ENCODE data around the gene FIG4.

FIG4 gene

GRCh38 chr6:109713097-109713496 is 22.0 kb downstream of the FIG4 start:
- Histone ChIP-seq H3K27me3 (ENCODE audit: control insufficient read depth, low read length) (no peaks in the 10 kb centered on the region), H3K4me3 (ENCODE audit: low read length) (no peak overlapping the region), H3K9me3 (ENCODE audit: control insufficient read depth, insufficient read depth, low read length) (no peaks in the 10 kb centered on the region), H3K9me2 (replicated peaks; ENCODE audit: control insufficient read depth, low read length) (no peaks in the 10 kb centered on the region), H3K4me1 (ENCODE audit: control insufficient read depth, low read length) (peaks cover 8% of the 10 kb centered on the region), H3F3A (ENCODE audit: control insufficient read depth, insufficient read depth) (no peaks in the 10 kb centered on the region), H3K79me2 (ENCODE audit: control insufficient read depth, low read length) (no peaks in the 10 kb centered on the region), H4K20me1 (ENCODE audit: control insufficient read depth, insufficient read depth, low read depth, low read length) (no peaks in the 10 kb centered on the region), H3K27ac (ENCODE audit: low read depth, low read length) (no peak overlapping the region), H3K4me2 (ENCODE audit: low read length) (no peak overlapping the region), H3K36me3 (ENCODE audit: control insufficient read depth, low read length) (no peaks in the 10 kb centered on the region)
- TF ChIP-seq, protein P1, sequence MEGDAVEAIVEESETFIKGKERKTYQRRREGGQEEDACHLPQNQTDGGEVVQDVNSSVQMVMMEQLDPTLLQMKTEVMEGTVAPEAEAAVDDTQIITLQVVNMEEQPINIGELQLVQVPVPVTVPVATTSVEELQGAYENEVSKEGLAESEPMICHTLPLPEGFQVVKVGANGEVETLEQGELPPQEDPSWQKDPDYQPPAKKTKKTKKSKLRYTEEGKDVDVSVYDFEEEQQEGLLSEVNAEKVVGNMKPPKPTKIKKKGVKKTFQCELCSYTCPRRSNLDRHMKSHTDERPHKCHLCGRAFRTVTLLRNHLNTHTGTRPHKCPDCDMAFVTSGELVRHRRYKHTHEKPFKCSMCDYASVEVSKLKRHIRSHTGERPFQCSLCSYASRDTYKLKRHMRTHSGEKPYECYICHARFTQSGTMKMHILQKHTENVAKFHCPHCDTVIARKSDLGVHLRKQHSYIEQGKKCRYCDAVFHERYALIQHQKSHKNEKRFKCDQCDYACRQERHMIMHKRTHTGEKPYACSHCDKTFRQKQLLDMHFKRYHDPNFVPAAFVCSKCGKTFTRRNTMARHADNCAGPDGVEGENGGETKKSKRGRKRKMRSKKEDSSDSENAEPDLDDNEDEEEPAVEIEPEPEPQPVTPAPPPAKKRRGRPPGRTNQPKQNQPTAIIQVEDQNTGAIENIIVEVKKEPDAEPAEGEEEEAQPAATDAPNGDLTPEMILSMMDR (IDR thresholded peaks at IDR 0.05; ENCODE audit: low read depth, low read length, poor library complexity, severe bottlenecking) = no peak
- no peak for TF ChIP-seq EZH2phosphoT487 (IDR thresholded peaks at IDR 0.05; ENCODE audit: borderline replicate concordance, low read length)

- Histone ChIP-seq H3K9me3 (ENCODE audit: control insufficient read depth, insufficient read depth, low read length) (no peaks in the 10 kb centered on the region), H3F3A (ENCODE audit: control insufficient read depth, insufficient read depth) (no peaks in the 10 kb centered on the region), H3K79me2 (ENCODE audit: control insufficient read depth, low read length) (no peaks in the 10 kb centered on the region), H3K4me1 (ENCODE audit: control insufficient read depth, low read length) (peaks cover 13% of the 10 kb centered on the region), H3K27ac (ENCODE audit: low read depth, low read length) (no peak overlapping the region), H3K9me2 (replicated peaks; ENCODE audit: control insufficient read depth, low read length) (no peaks in the 10 kb centered on the region), H3K4me3 (ENCODE audit: low read length) (no peak overlapping the region), H3K4me2 (ENCODE audit: low read length) (no peak overlapping the region), H3K36me3 (ENCODE audit: control insufficient read depth, low read length) (no peaks in the 10 kb centered on the region), H4K20me1 (ENCODE audit: control insufficient read depth, insufficient read depth, low read depth, low read length) (no peaks in the 10 kb centered on the region), H3K27me3 (ENCODE audit: control insufficient read depth, low read length) (no peaks in the 10 kb centered on the region)
- TF ChIP-seq, protein P1 (IDR thresholded peaks at IDR 0.05; ENCODE audit: low read depth, low read length, poor library complexity, severe bottlenecking) = no peak
- TF ChIP-seq EZH2phosphoT487 (IDR thresholded peaks at IDR 0.05; ENCODE audit: borderline replicate concordance, low read length) = no peak
These were observed 23.1 kb downstream of the FIG4 start for GRCh38 chr6:109714166-109714565.

DNA sequence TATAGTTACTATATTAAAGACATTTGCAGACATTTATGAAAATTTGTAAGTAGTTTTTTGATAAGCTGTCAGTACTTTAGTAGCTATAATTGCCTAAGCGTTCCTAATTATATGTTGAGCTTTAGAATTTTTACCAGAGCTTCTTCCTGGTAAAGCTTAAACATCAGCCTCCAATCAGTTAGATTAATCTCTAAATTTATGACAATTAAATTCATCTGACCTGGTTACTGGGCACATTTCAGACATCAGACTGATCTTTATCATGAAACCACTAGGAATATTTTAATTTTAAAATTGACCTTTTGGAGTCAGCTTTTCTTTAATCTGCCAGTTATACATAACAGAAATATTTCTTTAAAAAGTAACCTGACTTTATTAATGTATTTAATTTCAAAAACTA is 23.5 kb downstream of the FIG4 start:
- TF ChIP-seq, protein P1 (IDR thresholded peaks at IDR 0.05; ENCODE audit: low read depth, low read length, poor library complexity, severe bottlenecking) = no peak
- TF ChIP-seq EZH2phosphoT487 (IDR thresholded peaks at IDR 0.05; ENCODE audit: borderline replicate concordance, low read length) = no peak
- H3K9me2 ChIP-seq (replicated peaks; ENCODE audit: control insufficient read depth, low read length) = no peaks in the 10 kb centered on the region

DNA sequence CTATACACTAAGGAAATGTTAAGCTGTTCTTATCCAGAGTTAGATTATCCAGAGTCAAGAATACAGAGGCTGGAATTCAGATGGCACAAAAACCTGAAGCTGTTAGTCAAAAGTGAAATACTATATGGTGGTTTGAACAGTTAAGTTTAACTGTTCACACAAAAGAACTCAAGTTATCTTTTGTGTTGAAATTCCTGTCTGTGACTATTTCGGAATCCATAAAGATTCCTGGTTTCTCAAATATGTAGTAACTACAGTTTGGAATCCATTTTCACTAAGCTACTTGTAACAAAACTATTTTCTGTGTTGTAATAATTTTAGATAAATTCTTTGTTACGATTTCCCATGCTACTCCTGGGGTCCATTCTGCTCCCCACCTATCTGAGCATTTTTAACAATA is 24.5 kb downstream of the FIG4 start:
- H3K4me1 ChIP-seq (ENCODE audit: control insufficient read depth, low read length) = peaks cover 13% of the 10 kb centered on the region
- H3K4me3 ChIP-seq (ENCODE audit: low read length) = no peak overlapping the region
- no peaks in the 10 kb centered on the region for H3K79me2 ChIP-seq (ENCODE audit: control insufficient read depth, low read length)
- no peaks in the 10 kb centered on the region for H3K36me3 ChIP-seq (ENCODE audit: control insufficient read depth, low read length)
- no peaks in the 10 kb centered on the region for H3K27me3 ChIP-seq (ENCODE audit: control insufficient read depth, low read length)
- no peak overlapping the region for H3K4me2 ChIP-seq (ENCODE audit: low read length)
- H3K9me3 ChIP-seq (ENCODE audit: control insufficient read depth, insufficient read depth, low read length) = no peaks in the 10 kb centered on the region
- H3F3A ChIP-seq (ENCODE audit: control insufficient read depth, insufficient read depth) = no peaks in the 10 kb centered on the region
- no peak overlapping the region for H3K27ac ChIP-seq (ENCODE audit: low read depth, low read length)
- TF ChIP-seq, protein P1 (IDR thresholded peaks at IDR 0.05; ENCODE audit: low read depth, low read length, poor library complexity, severe bottlenecking) = no peak
- TF ChIP-seq EZH2phosphoT487 (IDR thresholded peaks at IDR 0.05; ENCODE audit: borderline replicate concordance, low read length) = no peak
- no peaks in the 10 kb centered on the region for H3K9me2 ChIP-seq (replicated peaks; ENCODE audit: control insufficient read depth, low read length)
- no peaks in the 10 kb centered on the region for H4K20me1 ChIP-seq (ENCODE audit: control insufficient read depth, insufficient read depth, low read depth, low read length)

More for the DNA sequence above, 23.5 kb downstream of the FIG4 start:
- Histone ChIP-seq H3F3A (ENCODE audit: control insufficient read depth, insufficient read depth) (no peaks in the 10 kb centered on the region), H3K27me3 (ENCODE audit: control insufficient read depth, low read length) (no peaks in the 10 kb centered on the region), H3K4me2 (ENCODE audit: low read length) (no peak overlapping the region), H3K27ac (ENCODE audit: low read depth, low read length) (no peak overlapping the region), H3K4me3 (ENCODE audit: low read length) (no peak overlapping the region), H3K4me1 (ENCODE audit: control insufficient read depth, low read length) (peaks cover 13% of the 10 kb centered on the region), H3K36me3 (ENCODE audit: control insufficient read depth, low read length) (no peaks in the 10 kb centered on the region), H4K20me1 (ENCODE audit: control insufficient read depth, insufficient read depth, low read depth, low read length) (no peaks in the 10 kb centered on the region), H3K9me3 (ENCODE audit: control insufficient read depth, insufficient read depth, low read length) (no peaks in the 10 kb centered on the region), H3K79me2 (ENCODE audit: control insufficient read depth, low read length) (no peaks in the 10 kb centered on the region)
